Measurements from ENCODE around the gene TP53I11.

Gene TP53I11

DNA sequence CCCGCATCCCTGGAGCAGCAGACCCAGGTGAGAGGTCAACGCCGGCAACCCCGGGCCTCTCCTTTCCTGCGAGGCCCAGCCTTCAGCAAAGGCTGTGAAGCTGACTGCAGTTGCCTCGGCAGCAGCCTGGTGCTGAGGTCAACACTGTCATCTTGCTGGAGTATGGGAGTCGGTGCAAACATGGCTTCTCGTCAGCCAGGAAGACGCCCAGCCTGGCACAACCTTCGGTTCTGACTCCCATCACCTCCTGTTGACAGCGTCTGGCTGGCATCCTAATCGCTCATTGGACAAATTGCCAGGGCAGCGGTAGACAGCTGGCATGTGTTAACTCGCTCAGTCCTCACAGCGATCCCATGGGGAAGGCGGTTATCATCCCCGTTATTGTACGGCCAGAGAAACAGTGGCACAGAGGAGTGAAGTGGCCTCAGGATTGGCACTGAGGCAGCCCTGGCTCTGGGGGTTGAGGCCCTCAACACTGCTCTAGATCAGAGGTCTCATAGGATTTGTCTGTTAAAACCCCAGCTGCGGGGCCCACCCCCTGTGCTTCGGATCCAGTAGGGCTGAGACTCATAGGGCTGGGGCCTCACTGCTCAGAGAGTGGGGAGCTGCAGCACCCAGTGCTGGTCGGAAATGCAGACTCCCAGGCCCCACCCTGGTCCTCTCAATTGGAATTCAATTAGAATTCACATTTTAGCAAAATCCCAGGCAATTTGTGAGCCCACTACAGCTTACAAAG lies 39.3 kb upstream of the TP53I11 start:
- Histone ChIP-seq H3K36me3 (ENCODE audit: low read depth) (no peaks in the 10 kb centered on the region), H3K27me3 (ENCODE audit: insufficient read depth, poor library complexity, severe bottlenecking) (no peaks in the 10 kb centered on the region), H3K27ac (ENCODE audit: poor library complexity, severe bottlenecking) (no peak overlapping the region), H3K4me3 (ENCODE audit: severe bottlenecking) (no peak overlapping the region), H3K4me1 (ENCODE audit: insufficient read depth, poor library complexity, severe bottlenecking) (peaks cover 3% of the 10 kb centered on the region), H3K9me3 (ENCODE audit: severe bottlenecking) (no peaks in the 10 kb centered on the region)
- TF ChIP-seq, protein P1, sequence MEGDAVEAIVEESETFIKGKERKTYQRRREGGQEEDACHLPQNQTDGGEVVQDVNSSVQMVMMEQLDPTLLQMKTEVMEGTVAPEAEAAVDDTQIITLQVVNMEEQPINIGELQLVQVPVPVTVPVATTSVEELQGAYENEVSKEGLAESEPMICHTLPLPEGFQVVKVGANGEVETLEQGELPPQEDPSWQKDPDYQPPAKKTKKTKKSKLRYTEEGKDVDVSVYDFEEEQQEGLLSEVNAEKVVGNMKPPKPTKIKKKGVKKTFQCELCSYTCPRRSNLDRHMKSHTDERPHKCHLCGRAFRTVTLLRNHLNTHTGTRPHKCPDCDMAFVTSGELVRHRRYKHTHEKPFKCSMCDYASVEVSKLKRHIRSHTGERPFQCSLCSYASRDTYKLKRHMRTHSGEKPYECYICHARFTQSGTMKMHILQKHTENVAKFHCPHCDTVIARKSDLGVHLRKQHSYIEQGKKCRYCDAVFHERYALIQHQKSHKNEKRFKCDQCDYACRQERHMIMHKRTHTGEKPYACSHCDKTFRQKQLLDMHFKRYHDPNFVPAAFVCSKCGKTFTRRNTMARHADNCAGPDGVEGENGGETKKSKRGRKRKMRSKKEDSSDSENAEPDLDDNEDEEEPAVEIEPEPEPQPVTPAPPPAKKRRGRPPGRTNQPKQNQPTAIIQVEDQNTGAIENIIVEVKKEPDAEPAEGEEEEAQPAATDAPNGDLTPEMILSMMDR (IDR thresholded peaks at IDR 0.05; ENCODE audit: poor library complexity, severe bottlenecking) = no peak
- DNase-seq (ENCODE audit: low spot score) (no peak), ATAC-seq (ENCODE audit: low read depth) (peak; percentile 40)

DNA sequence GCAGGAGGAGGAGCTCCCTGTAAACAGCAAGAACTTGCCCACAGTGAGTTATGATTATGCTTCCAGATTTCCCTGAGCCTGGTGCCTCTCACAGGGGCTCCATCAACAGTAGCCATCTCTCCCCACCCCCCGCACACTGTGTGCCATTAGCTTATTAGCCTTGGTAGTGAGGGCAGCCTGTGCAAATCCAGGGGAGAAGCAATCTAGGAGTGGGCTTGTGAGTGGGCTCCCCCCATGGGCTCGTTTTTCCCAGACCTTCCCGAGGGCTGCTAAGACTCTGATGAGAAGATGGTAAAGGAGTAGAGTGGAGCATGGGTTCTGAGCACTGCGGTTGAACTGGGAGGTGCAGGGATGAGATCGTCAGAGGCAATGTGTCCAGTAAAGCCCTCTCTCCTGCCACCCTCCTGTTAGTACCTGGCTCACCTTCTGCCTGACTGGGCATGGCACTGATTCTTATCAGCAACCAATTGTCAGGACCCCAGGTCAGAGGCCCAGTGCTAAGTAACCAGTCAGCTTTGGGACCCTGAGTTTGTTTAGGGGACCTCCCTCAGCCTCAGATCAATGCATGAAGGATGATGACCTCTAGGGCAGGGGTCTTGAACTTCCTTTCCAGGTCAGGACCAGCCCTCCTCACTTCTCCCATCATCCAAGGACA lies 38.4 kb upstream of the TP53I11 start:
- ATAC-seq (ENCODE audit: low read depth) (no peak), DNase-seq (ENCODE audit: low spot score) (no peak)
- Histone ChIP-seq H3K4me1 (ENCODE audit: insufficient read depth, poor library complexity, severe bottlenecking) (peaks cover 3% of the 10 kb centered on the region), H3K27me3 (ENCODE audit: insufficient read depth, poor library complexity, severe bottlenecking) (no peaks in the 10 kb centered on the region), H3K9me3 (ENCODE audit: severe bottlenecking) (no peaks in the 10 kb centered on the region), H3K27ac (ENCODE audit: poor library complexity, severe bottlenecking) (no peak overlapping the region), H3K36me3 (ENCODE audit: low read depth) (no peaks in the 10 kb centered on the region), H3K4me3 (ENCODE audit: severe bottlenecking) (no peak overlapping the region)
- TF ChIP-seq, protein P1 (IDR thresholded peaks at IDR 0.05; ENCODE audit: poor library complexity, severe bottlenecking) = no peak

DNA sequence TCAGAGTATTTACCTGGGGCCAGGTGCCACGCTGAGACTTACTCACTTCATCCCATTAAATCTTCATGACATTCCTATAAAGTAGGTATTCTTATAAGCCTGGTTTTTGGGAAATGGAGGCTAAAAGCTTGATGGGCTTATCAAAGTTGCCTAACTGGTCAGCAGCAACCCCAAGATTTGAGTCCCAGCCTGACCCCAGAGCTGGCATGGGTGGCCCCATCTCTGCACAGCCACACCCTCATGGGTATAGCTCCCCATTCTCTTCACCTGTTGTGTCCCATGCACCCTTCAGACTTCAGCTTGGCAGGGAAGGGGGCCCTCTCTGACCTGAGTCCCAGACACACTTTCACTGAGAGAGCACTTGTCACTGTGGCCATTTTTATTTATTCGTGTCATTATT lies 37.4 kb upstream of the TP53I11 start:
- Histone ChIP-seq H3K9me3 (ENCODE audit: severe bottlenecking) (no peaks in the 10 kb centered on the region), H3K4me3 (ENCODE audit: severe bottlenecking) (no peak overlapping the region), H3K27me3 (ENCODE audit: insufficient read depth, poor library complexity, severe bottlenecking) (no peaks in the 10 kb centered on the region), H3K4me1 (ENCODE audit: insufficient read depth, poor library complexity, severe bottlenecking) (peaks cover 3% of the 10 kb centered on the region), H3K27ac (ENCODE audit: poor library complexity, severe bottlenecking) (no peak overlapping the region), H3K36me3 (ENCODE audit: low read depth) (no peaks in the 10 kb centered on the region)
- DNase-seq (ENCODE audit: low spot score) (no peak), ATAC-seq (ENCODE audit: low read depth) (no peak)
- TF ChIP-seq, protein P1 (IDR thresholded peaks at IDR 0.05; ENCODE audit: poor library complexity, severe bottlenecking) = no peak

DNA sequence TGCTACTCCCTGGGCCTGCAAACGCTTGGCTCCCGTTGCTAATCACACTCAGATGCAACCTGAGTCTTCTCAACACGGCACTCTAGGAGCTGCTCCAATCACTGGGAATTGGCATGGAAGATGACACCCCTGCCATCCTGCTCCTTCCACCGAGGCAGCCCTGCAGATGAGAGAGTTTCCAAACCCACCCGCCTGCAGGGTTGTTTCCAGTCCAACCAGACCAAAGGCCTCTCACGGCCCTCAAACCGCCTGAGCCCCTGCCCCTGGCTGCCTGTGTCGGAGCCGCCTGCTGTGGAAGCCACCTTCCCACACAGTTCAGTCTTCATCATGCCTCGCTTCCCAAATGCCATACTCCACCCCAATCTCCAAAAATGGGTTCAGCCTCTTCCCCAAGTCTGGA lies 36.8 kb upstream of the TP53I11 start:
- Histone ChIP-seq H3K4me1 (ENCODE audit: insufficient read depth, poor library complexity, severe bottlenecking) (peaks cover 3% of the 10 kb centered on the region), H3K36me3 (ENCODE audit: low read depth) (no peaks in the 10 kb centered on the region), H3K9me3 (ENCODE audit: severe bottlenecking) (no peaks in the 10 kb centered on the region), H3K4me3 (ENCODE audit: severe bottlenecking) (no peak overlapping the region), H3K27me3 (ENCODE audit: insufficient read depth, poor library complexity, severe bottlenecking) (no peaks in the 10 kb centered on the region), H3K27ac (ENCODE audit: poor library complexity, severe bottlenecking) (no peak overlapping the region)
- ATAC-seq (ENCODE audit: low read depth) (no peak), DNase-seq (ENCODE audit: low spot score) (no peak)
- TF ChIP-seq, protein P1 (IDR thresholded peaks at IDR 0.05; ENCODE audit: poor library complexity, severe bottlenecking) = no peak

DNA sequence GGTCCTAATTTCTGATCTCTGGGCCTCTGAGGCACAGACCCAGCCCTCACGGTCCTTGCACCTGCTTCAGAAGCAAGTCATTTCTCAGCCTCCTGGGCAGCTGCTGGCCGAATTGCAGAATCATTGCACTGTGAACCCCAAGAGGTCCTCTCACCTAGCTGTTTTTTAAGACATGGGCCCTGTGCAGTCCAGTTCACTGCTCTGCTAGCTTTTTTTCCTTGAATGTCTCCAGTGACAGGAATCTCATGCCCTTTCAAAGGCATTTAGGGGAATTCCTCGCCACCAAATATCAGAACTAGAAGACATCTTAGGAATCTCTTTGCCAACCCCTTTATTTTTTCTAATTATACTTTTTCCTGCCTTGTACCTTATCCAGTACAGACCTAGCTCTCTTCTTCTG lies 35.6 kb upstream of the TP53I11 start:
- Histone ChIP-seq H3K9me3 (ENCODE audit: severe bottlenecking) (no peaks in the 10 kb centered on the region), H3K27me3 (ENCODE audit: insufficient read depth, poor library complexity, severe bottlenecking) (no peaks in the 10 kb centered on the region), H3K36me3 (ENCODE audit: low read depth) (no peaks in the 10 kb centered on the region), H3K4me1 (ENCODE audit: insufficient read depth, poor library complexity, severe bottlenecking) (peaks cover 3% of the 10 kb centered on the region), H3K27ac (ENCODE audit: poor library complexity, severe bottlenecking) (no peak overlapping the region), H3K4me3 (ENCODE audit: severe bottlenecking) (no peak overlapping the region)
- ATAC-seq (ENCODE audit: low read depth) = no peak
- no peak for DNase-seq (ENCODE audit: low spot score)
- TF ChIP-seq, protein P1 (IDR thresholded peaks at IDR 0.05; ENCODE audit: poor library complexity, severe bottlenecking) = no peak

All from RWPE2 (cell line).